Urinary bladder (tissue), 4 donors: Measurements from ENCODE around the gene ZFYVE28. TPM values are rescaled to one million over a fixed set of nuclear protein-coding genes. Genes with fewer than 3 reads are reported as not detected.
"Not testable (repeated sequence)": the region's sequence is repeated elsewhere in the genome, so short reads cannot be mapped to it uniquely, and the experiment has no call there.

Experiments
- DNase-seq: peaks from one replicate; pipeline ENCODE4 v3.0.0-alpha.2; 2015; ENCODE audit errors: extremely low spot score
- H3K27ac ChIP-seq: one replicate; pipeline ENCODE4 v1.5.1; 2013; ENCODE audit warnings: low read depth, mild to moderate bottlenecking, moderate library complexity
- H3K36me3 ChIP-seq: one replicate; pipeline ENCODE4 v1.6.1; 2013; ENCODE audit warnings: mild to moderate bottlenecking, moderate library complexity; ENCODE audit not compliant: insufficient read depth
- H3K4me1 ChIP-seq: one replicate; pipeline ENCODE4 v1.6.1; 2013; ENCODE audit warnings: mild to moderate bottlenecking, moderate library complexity; ENCODE audit not compliant: insufficient read depth
- H3K4me3 ChIP-seq: one replicate; pipeline ENCODE4 v1.5.1; 2013; ENCODE audit warnings: low read depth, low read length
- WGBS: extraction: QIAGEN DNeasy Blood & Tissue Kit; methylation state at CpG from one replicate; pipeline ENCODE4 v1.1.7; 2013; 5-methylcytosine and 5-hydroxymethylcytosine counted together
- polyA plus RNA-seq: library from polyadenylated mRNA; stranded (reverse); fragments of 200-250 nt; gene quantifications from one replicate; pipeline ENCODE4 v1.2.3, GENCODE V29; 2013
- total RNA-seq: library from RNA; depleted of rRNA; stranded (reverse); fragments of >200 nt; gene quantifications from one replicate; pipeline ENCODE4 v1.2.3, GENCODE V29; 2014
- donor health status: healthy with polysubstance abuse.
- donor health status: healthy.

Gene ZFYVE28
- total and polyA plus RNA-seq, 2 donors, result 6.3 to 8.4 TPM

GRCh38 chr4:2441393-2442174, 23.1 kb upstream of the ZFYVE28 start:
- Histone ChIP-seq H3K36me3 (no peaks in the 10 kb centered on the region), H3K4me1 (no peaks in the 10 kb centered on the region), H3K27ac (no peak overlapping the region), H3K4me3 (no peak overlapping the region)
- no peak for DNase-seq
- whole genome bisulfite sequencing, result 53% methylated on average over 14 of the region's 14 CpGs

GRCh38 chr4:2438822-2439718, 20.6 kb upstream of the ZFYVE28 start:
- H3K4me3 ChIP-seq, result no peak overlapping the region
- 83% methylated on average over 16 of the region's 16 CpGs for WGBS
- no peak for DNase-seq
- no peaks in the 10 kb centered on the region for H3K4me1 ChIP-seq
- H3K27ac ChIP-seq, result no peak overlapping the region
- no peaks in the 10 kb centered on the region for H3K36me3 ChIP-seq

GRCh38 chr4:2437475-2438215, 19.2 kb upstream of the ZFYVE28 start:
- Histone ChIP-seq H3K4me3 (no peak overlapping the region), H3K27ac (no peak overlapping the region), H3K36me3 (no peaks in the 10 kb centered on the region), H3K4me1 (no peaks in the 10 kb centered on the region)
- no peak for DNase-seq
- 81% methylated on average over 25 of the region's 25 CpGs for WGBS

GRCh38 chr4:2436761-2437474, 18.5 kb upstream of the ZFYVE28 start:
- Histone ChIP-seq H3K4me3 (no peak overlapping the region), H3K36me3 (no peaks in the 10 kb centered on the region), H3K4me1 (no peaks in the 10 kb centered on the region), H3K27ac (no peak overlapping the region)
- 79% methylated on average over 30 of the region's 30 CpGs for WGBS
- no peak for DNase-seq

- DNase-seq, result no peak
- WGBS, result 58% methylated on average over 10 of the region's 10 CpGs
- Histone ChIP-seq H3K4me1 (no peaks in the 10 kb centered on the region), H3K4me3 (no peak overlapping the region), H3K27ac (no peak overlapping the region), H3K36me3 (no peaks in the 10 kb centered on the region)
These were observed 17.9 kb upstream of the ZFYVE28 start for GRCh38 chr4:2436301-2436700.

- no peak overlapping the region for H3K4me3 ChIP-seq
- no peaks in the 10 kb centered on the region for H3K4me1 ChIP-seq
- no peak for DNase-seq
- H3K27ac ChIP-seq, result no peak overlapping the region
- no peaks in the 10 kb centered on the region for H3K36me3 ChIP-seq
- WGBS, result 53% methylated on average over 9 of the region's 9 CpGs
These were observed 16.0 kb upstream of the ZFYVE28 start for GRCh38 chr4:2434420-2434819.

- H3K36me3 ChIP-seq, result no peaks in the 10 kb centered on the region
- DNase-seq, result no peak
- WGBS, result 68% methylated on average over 29 of the region's 29 CpGs
- no peaks in the 10 kb centered on the region for H3K4me1 ChIP-seq
- H3K27ac ChIP-seq, result no peak overlapping the region
- no peak overlapping the region for H3K4me3 ChIP-seq
These were observed 15.3 kb upstream of the ZFYVE28 start for GRCh38 chr4:2433609-2434350.

- Histone ChIP-seq H3K4me3 (no peak overlapping the region), H3K36me3 (no peaks in the 10 kb centered on the region), H3K4me1 (no peaks in the 10 kb centered on the region), H3K27ac (no peak overlapping the region)
- DNase-seq, result no peak
- 66% methylated on average over 20 of the region's 20 CpGs for WGBS
These were observed 14.6 kb upstream of the ZFYVE28 start for GRCh38 chr4:2432991-2433530.

- Histone ChIP-seq H3K4me3 (no peak overlapping the region), H3K4me1 (no peaks in the 10 kb centered on the region), H3K36me3 (no peaks in the 10 kb centered on the region), H3K27ac (no peak overlapping the region)
- DNase-seq, result no peak
These were observed 13.6 kb upstream of the ZFYVE28 start for GRCh38 chr4:2432004-2432403.

GRCh38 chr4:2429945-2430757, 11.7 kb upstream of the ZFYVE28 start:
- H3K4me1 ChIP-seq, DNase-seq, H3K4me3 ChIP-seq, H3K27ac ChIP-seq, H3K36me3 ChIP-seq: not testable (repeated sequence)
- 74% methylated on average over 28 of the region's 49 CpGs for WGBS

GRCh38 chr4:2428496-2429213, 10.2 kb upstream of the ZFYVE28 start:
- H3K4me1 ChIP-seq, result no peaks in the 10 kb centered on the region
- H3K27ac ChIP-seq, result no peak overlapping the region
- WGBS, result 72% methylated on average over 25 of the region's 25 CpGs
- no peak for DNase-seq
- no peak overlapping the region for H3K4me3 ChIP-seq
- H3K36me3 ChIP-seq, result no peaks in the 10 kb centered on the region
